Placental epithelial cell (primary cell): ENCODE measurements around the gene KDM2B. TPM values are rescaled to one million over a fixed set of nuclear protein-coding genes. Genes with fewer than 3 reads are reported as not detected.

Experiments
- small RNA-seq: library from RNA; depleted of rRNA; stranded (forward); fragments of <200 nt; gene quantifications from one replicate; pipeline ENCODE3, GENCODE V24; 2012
- total RNA-seq: library from RNA; depleted of rRNA; stranded (reverse); fragments of >200 nt; gene quantifications from 2 replicates; pipeline ENCODE4 v1.2.3, GENCODE V29; 2012

Gene KDM2B
- 34.7 and 34.9 TPM in 2 replicates for total RNA-seq

DNA sequence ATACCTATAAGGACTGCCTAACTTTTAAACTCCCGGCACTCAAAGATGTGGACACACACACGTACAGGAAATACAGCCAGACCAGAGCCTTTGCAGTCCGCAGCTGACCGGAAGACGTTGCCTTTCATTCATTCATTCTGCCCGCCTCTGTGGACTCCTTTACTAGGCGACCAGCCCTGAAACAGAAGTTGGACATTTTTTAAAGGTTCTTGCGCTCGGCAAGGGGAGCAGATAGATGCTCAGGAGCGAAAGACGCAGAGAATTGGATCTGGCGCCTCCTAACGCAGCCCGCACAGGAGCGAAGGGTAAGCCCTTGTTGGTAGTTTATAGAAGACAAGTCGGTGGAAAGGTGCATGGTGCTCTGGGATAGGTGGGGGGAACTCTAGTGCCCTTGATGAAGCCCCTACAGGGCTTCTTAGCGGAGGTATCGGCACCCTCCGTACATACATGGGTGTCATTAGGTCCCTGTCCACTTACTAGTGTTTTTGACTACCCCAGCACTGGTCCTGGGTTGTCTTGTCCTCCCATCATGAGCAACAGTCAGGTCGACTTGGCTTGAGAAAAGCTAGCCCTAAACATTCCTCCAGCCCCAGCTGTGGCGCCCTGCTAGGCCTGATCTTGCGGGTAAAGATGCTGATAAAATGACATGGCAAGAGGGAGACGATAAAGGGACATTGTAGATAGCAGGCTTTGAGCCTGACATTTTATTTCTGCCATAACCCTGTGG is at the start of gene KDM2B:
KDM2B (minus strand) TSS at position 65 of the 727 bp plus-strand sequence. CDS start 112 bp downstream, outside the sequence.

DNA sequence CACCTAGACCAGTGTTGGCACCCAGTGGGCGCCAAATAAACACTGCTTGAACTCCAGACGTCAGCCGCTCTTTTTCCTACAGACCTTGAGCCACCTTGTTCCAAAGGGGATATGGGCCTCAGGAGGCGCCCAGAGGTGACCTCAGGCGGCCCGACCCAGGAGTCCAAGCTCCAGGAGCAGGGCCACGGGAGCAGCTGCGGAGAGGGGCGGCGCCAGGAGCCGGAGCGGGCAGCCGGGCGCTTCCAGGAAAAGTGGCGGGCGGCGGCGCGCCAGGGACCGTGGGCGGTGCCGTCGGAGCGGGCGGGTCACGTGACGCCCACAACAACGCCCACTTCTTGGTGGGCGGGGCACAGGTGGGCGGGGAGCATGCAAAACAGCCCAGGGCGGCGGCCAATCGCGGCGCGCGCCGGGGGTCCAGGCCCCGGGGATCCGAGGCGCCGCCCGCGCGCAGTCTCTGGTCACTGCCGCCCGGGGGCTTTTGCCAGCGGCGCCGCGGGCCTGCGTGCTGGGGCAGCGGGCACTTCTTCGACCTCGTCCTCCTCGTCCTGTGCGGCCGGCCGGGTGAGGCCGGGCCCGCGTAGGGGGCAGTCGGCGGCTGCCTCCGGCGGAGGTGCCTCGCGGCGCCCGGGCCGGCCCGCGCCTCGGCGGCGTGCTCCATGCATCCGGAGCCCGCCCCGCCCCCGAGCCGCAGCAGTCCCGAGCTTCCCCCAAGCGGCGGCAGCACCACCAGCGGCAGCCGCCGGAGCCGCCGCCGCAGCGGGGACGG is 45.4 kb upstream of the KDM2B start, which contains the start of gene ORAI1:
ORAI1 (plus strand) TSS at position 444 of the 766 bp plus-strand sequence.

DNA sequence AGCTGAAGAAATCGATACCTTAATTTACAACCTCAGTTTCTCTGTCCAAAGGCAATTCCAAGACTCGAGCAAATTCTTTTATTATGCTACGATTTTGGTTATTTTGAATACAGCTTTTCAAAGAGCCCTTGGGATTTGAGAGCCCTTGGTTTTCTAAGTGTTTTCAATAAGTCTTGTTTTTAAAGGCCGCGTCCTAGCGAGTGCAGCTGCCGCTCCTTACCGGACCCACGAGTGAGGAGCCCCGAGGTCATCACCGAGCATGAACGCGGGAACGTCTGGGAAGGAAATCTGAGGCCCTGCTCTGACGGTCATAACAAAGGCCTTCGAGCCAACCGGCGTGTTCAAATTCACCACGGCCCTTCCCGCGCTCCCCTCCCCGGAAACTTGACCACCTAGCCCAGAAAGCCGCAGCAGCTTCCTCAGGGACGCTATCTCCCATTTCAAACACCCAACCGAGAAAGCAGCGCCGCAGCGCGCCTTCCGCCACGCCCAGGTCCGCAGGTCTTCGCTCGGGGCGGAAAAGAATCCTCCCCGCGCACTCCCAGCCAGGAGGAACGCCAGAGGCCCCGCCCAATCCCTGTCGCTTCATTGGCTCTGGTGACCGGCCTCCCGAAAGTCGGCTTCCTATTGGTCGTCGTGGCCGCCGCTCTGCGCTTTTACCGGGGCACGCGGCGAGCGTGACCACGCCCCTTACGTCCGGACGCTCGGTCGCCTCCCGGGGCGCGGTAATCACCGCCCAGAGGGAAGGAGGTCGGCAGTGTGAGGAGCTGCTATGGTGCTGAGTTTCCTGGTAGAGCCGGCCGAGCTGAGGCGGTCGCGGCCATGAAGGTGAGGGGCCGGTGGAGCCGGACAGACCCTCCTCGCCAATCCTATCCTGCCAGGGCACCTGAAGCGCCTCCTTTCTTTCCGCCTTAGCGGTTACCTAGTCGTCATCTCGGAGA is 181.2 kb downstream of the KDM2B start, which contains the start of gene RNF34:
RNF34 (plus strand) TSS at position 728 of the 941 bp plus-strand sequence; CDS start at position 823, 95 bp downstream.

Small RNA genes lying within 50 kb of the gene (small RNA-seq; reads per million reads assigned to genes)
- gene RNU6-1004P: not detected

Other genes starting within 250 kb of the KDM2B start
- gene ANAPC5, start 228.6 kb downstream of the KDM2B start, total RNA-seq: 171 and 177 TPM in 2 replicates
- 39.4 and 44.8 TPM in 2 replicates for gene RNF34, start 180.9 kb downstream of the KDM2B start, total RNA-seq
- 9.8 and 12.0 TPM in 2 replicates for gene ORAI1, start 45.5 kb upstream of the KDM2B start, total RNA-seq
- gene MORN3, start 88.6 kb upstream of the KDM2B start, total RNA-seq: 1.8 and 2.4 TPM in 2 replicates
- 7.9 and 15.0 TPM in 2 replicates for gene TMEM120B, start 131.7 kb upstream of the KDM2B start, total RNA-seq
- gene RHOF, start 212.7 kb upstream of the KDM2B start, total RNA-seq: 9.4 and 16.6 TPM in 2 replicates
- 7.6 and 9.0 TPM in 2 replicates for gene SETD1B, start 223.0 kb upstream of the KDM2B start, total RNA-seq